Fibroblast of skin of abdomen (primary cell): ENCODE results near the gene NDUFS8.

ENCODE experiments used
- DNase-seq: peaks from one replicate; pipeline ENCODE4 v3.0.0-alpha.2; 2013

NDUFS8 gene

GRCh38 chr11:68016161-68016903 is 14.1 kb upstream of the NDUFS8 start:
- DNase-seq, result no peak

- DNase-seq, result no peak
Measured at GRCh38 chr11:68016904-68017817, 13.3 kb upstream of the NDUFS8 start.

GRCh38 chr11:68017980-68018729 is 12.3 kb upstream of the NDUFS8 start:
- no peak for DNase-seq

- DNase-seq, result no peak
Measured at GRCh38 chr11:68018730-68019190, 11.7 kb upstream of the NDUFS8 start.

GRCh38 chr11:68019486-68019885 is 11.0 kb upstream of the NDUFS8 start:
- no peak for DNase-seq

- DNase-seq, result no peak
Measured at GRCh38 chr11:68020575-68020974, 9.9 kb upstream of the NDUFS8 start.

- DNase-seq, result no peak
Measured at GRCh38 chr11:68021167-68021787, 9.2 kb upstream of the NDUFS8 start.

GRCh38 chr11:68022531-68022930 is 8.0 kb upstream of the NDUFS8 start:
- DNase-seq, result no peak

GRCh38 chr11:68024508-68024907 is 6.0 kb upstream of the NDUFS8 start:
- no peak for DNase-seq

- no peak for DNase-seq
Measured at GRCh38 chr11:68025047-68025446, 5.4 kb upstream of the NDUFS8 start.

- DNase-seq, result no peak
Measured at GRCh38 chr11:68026391-68027105, 3.9 kb upstream of the NDUFS8 start.

GRCh38 chr11:68027667-68028066 is 2.8 kb upstream of the NDUFS8 start:
- no peak for DNase-seq

- peak; percentile 46 for DNase-seq
Measured at GRCh38 chr11:68028802-68029545, 1.5 kb upstream of the NDUFS8 start.

- DNase-seq, result no peak
Measured at GRCh38 chr11:68031144-68031464, 623 bp downstream of the NDUFS8 start.

- no peak for DNase-seq
Measured at GRCh38 chr11:68032003-68032402, 1.5 kb downstream of the NDUFS8 start.

GRCh38 chr11:68032997-68033707 is 2.7 kb downstream of the NDUFS8 start:
- DNase-seq, result no peak

GRCh38 chr11:68033708-68034045 is 3.2 kb downstream of the NDUFS8 start:
- DNase-seq, result no peak

GRCh38 chr11:68035266-68035876 is 4.9 kb downstream of the NDUFS8 start:
- no peak for DNase-seq

GRCh38 chr11:68036141-68036716 is 5.7 kb downstream of the NDUFS8 start:
- DNase-seq, result no peak

GRCh38 chr11:68036717-68037239 is 6.3 kb downstream of the NDUFS8 start:
- no peak for DNase-seq
